Transverse colon (tissue), 4 donors: ENCODE measurements around the gene NKD2.

ENCODE experiments used
- POLR2A ChIP-seq: fragments of 450-650 bp; IDR thresholded peaks from one replicate; pipeline ENCODE4 v1.6.1; 2016; ENCODE audit warnings: antibody characterized with exemption, mild to moderate bottlenecking, moderate library complexity
- POLR2AphosphoS5 ChIP-seq, 3 donors: sonication (generic); formaldehyde crosslinking; IDR thresholded peaks; one replicate each; pipeline ENCODE4 v1.6.1; 2016; ENCODE audit warnings: antibody characterized with exemption in 3 of 3
- TF ChIP-seq, protein P1 (sequence below), 5 experiments: fragments of 200-600 bp in 3 of 5; fragments of 450-650 bp in 2 of 5; sonication (generic) in 3 of 5; IDR thresholded peaks; 1 replicate in 2 of 5; 2 replicates in 3 of 5; pipeline ENCODE4 v1.5.1; 2016 to 2017; ENCODE audit warnings: antibody characterized with exemption in 5 of 5, inconsistent platforms in 3 of 5, mild to moderate bottlenecking in 2 of 5, moderate library complexity in 1 of 5

DNA sequence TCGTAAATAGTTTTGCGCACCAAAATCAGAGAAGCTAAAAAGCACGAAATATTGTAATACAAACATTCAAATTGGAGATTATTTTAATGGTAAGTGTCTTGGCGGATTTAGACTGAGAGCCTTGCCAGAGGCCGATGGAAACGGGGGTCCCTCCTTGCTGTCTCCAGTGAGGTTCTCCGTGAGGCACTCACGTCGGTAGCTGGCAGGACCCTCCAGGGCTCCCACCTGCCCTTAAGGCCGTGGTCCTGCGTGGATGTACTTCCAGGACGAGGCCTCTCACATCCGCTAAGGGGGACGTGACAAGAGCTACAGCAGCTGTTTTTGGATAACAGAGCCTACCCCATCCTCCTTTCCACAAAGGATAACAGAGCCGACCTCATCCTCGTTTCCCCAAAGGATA lies 7.9 kb downstream of the NKD2 start:
- TF ChIP-seq, protein P1, sequence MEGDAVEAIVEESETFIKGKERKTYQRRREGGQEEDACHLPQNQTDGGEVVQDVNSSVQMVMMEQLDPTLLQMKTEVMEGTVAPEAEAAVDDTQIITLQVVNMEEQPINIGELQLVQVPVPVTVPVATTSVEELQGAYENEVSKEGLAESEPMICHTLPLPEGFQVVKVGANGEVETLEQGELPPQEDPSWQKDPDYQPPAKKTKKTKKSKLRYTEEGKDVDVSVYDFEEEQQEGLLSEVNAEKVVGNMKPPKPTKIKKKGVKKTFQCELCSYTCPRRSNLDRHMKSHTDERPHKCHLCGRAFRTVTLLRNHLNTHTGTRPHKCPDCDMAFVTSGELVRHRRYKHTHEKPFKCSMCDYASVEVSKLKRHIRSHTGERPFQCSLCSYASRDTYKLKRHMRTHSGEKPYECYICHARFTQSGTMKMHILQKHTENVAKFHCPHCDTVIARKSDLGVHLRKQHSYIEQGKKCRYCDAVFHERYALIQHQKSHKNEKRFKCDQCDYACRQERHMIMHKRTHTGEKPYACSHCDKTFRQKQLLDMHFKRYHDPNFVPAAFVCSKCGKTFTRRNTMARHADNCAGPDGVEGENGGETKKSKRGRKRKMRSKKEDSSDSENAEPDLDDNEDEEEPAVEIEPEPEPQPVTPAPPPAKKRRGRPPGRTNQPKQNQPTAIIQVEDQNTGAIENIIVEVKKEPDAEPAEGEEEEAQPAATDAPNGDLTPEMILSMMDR (IDR thresholded peaks at IDR 0.05), result no peak
- no peak for TF ChIP-seq POLR2A
- no peak for TF ChIP-seq POLR2AphosphoS5 (IDR thresholded peaks at IDR 0.05)
